Stomach (tissue), 9 donors: ENCODE data around the gene IQGAP2. TPM values are rescaled to one million over a fixed set of nuclear protein-coding genes. Genes with fewer than 3 reads are reported as not detected.

Experiments used
- DNase-seq, 2 donors: peaks; one replicate each; pipeline versions ENCODE4 v3.0.0 to v3.0.0-alpha.2; 2013 to 2019
- H3K27ac ChIP-seq, 5 donors: fragments of 200-600 bp in 4 of 5; sonication (generic) in 4 of 5; one replicate each; pipeline ENCODE4 v1.5.1; 2013 to 2019; ENCODE audit warnings: mild to moderate bottlenecking in 1 of 5, moderate library complexity in 1 of 5
- H3K27me3 ChIP-seq, 3 donors: fragments of 200-600 bp; sonication (generic); one replicate each; pipeline ENCODE4 v1.5.1; 2017 to 2019; ENCODE audit warnings: mixed run types in 1 of 3
- H3K36me3 ChIP-seq, 4 donors: fragments of 200-600 bp; sonication (generic); 1 replicate in 3 of 4; 2 replicates in 1 of 4; pipeline ENCODE4 v1.5.1; 2016 to 2019
- H3K4me1 ChIP-seq, 4 donors: fragments of 200-600 bp; sonication (generic); one replicate each; pipeline ENCODE4 v1.5.1; 2016 to 2019
- H3K4me3 ChIP-seq, 4 donors: fragments of 200-600 bp; sonication (generic) in 3 of 4; one replicate each; pipeline ENCODE4 v1.5.1; 2016 to 2019; ENCODE audit warnings: mild to moderate bottlenecking in 1 of 4
- H3K9me3 ChIP-seq, 4 donors: fragments of 200-600 bp; sonication (generic); one replicate each; pipeline ENCODE4 v1.5.1; 2016 to 2019
- CTCF ChIP-seq, 7 experiments: fragments of 450-650 bp in 4 of 7; fragments of 200-600 bp in 3 of 7; sonication (generic) in 3 of 7; IDR thresholded peaks; one replicate each; pipeline ENCODE4 v1.5.1; 2016 to 2019; ENCODE audit warnings: antibody characterized with exemption in 7 of 7, control low read depth in 2 of 7, mild to moderate bottlenecking in 1 of 7
- EP300 ChIP-seq: sonication (generic); formaldehyde crosslinking; IDR thresholded peaks from one replicate; pipeline ENCODE4 v1.6.1; 2017; ENCODE audit warnings: antibody characterized with exemption
- POLR2A ChIP-seq, 4 donors: fragments of 450-650 bp; IDR thresholded peaks; one replicate each; pipeline ENCODE4 v1.6.1; 2016; ENCODE audit warnings: antibody characterized with exemption in 4 of 4, control low read depth in 2 of 4, mild to moderate bottlenecking in 1 of 4, moderate library complexity in 1 of 4
- POLR2AphosphoS5 ChIP-seq, 3 donors: sonication (generic); formaldehyde crosslinking; IDR thresholded peaks; one replicate each; pipeline ENCODE4 v1.6.1; 2016; ENCODE audit warnings: antibody characterized with exemption in 3 of 3
- WGBS, 5 donors: extraction: QIAGEN DNeasy Blood & Tissue Kit in 3 of 5; methylation state at CpG; one replicate each; pipeline versions ENCODE4 v1.1.5 to v1.1.7; 2013 to 2018; 5-methylcytosine and 5-hydroxymethylcytosine counted together
- intact Hi-C: fragments of 100-400 bp; cut with DNase I; formaldehyde crosslinking; loops from one replicate; pipeline ENCODE4 v1.15.1; 2023; ENCODE audit warnings: low total_unique reads
- polyA plus RNA-seq, 3 donors: library from polyadenylated mRNA; stranded (reverse); fragments of 200-250 nt; gene quantifications; one replicate each; pipeline ENCODE4 v1.2.3, GENCODE V29; 2013
- total RNA-seq, 5 donors: library from RNA; depleted of rRNA; stranded (reverse); fragments of >200 nt; gene quantifications; one replicate each; pipeline versions ENCODE4 v1.1.0 to v1.2.3, GENCODE V29; 2014 to 2016
- donor health status: healthy with polysubstance abuse.
- donor health status: Bipolar disorder and iron deficiency.
- donor health status: healthy.

Gene IQGAP2
- total and polyA plus RNA-seq, 8 donors, result 11.5 to 122 (median 42.1) TPM

- H3K27ac ChIP-seq, result no peak overlapping the region
Measured at GRCh38 chr5:76462097-76462667, 59.1 kb downstream of the IQGAP2 start.

GRCh38 chr5:76467216-76467615 is 64.1 kb downstream of the IQGAP2 start:
- DNase-seq, result no peak
- H3K9me3 ChIP-seq, result no peaks in the 10 kb centered on the region
- no peak overlapping the region for H3K27ac ChIP-seq
- TF ChIP-seq CTCF (IDR thresholded peaks at IDR 0.05) (no peak), EP300 (no peak), POLR2AphosphoS5 (IDR thresholded peaks at IDR 0.05) (no peak), POLR2A (IDR thresholded peaks at IDR 0.05) (no peak)
- H3K36me3 ChIP-seq, result peaks cover 0 to 2% (median 0%) of the 10 kb centered on the region in 4 donors
- peaks cover 8 to 25% (median 19%) of the 10 kb centered on the region in 4 donors for H3K4me1 ChIP-seq
- no peak overlapping the region for H3K4me3 ChIP-seq
- 90 to 98% (median 92%) methylated on average over 1 of the region's 1 CpG for WGBS, 5 donors
- intact Hi-C loops, result no loop called here
- no peaks in the 10 kb centered on the region for H3K27me3 ChIP-seq

More at GRCh38 chr5:76462097-76462667, 59.1 kb downstream of the IQGAP2 start:
- Histone ChIP-seq H3K4me3 (no peak overlapping the region), H3K4me1 (peaks cover 9 to 46% (median 23%) of the 10 kb centered on the region in 4 donors), H3K27me3 (no peaks in the 10 kb centered on the region), H3K9me3 (no peaks in the 10 kb centered on the region), H3K36me3 (peaks cover 0 to 6% (median 0%) of the 10 kb centered on the region in 4 donors)
- TF ChIP-seq POLR2AphosphoS5 (IDR thresholded peaks at IDR 0.05) (no peak), CTCF (IDR thresholded peaks at IDR 0.05) (no peak), EP300 (no peak), POLR2A (IDR thresholded peaks at IDR 0.05) (no peak)
- no peak for DNase-seq
- 63 to 75% (median 69%) methylated on average over 7 of the region's 7 CpGs for WGBS, 5 donors
- intact Hi-C loops, result no loop called here

- TF ChIP-seq EP300, result no peak
- TF ChIP-seq CTCF (IDR thresholded peaks at IDR 0.05), result no peak
- no peak for TF ChIP-seq POLR2A (IDR thresholded peaks at IDR 0.05)
- no peak for TF ChIP-seq POLR2AphosphoS5 (IDR thresholded peaks at IDR 0.05)
- intact Hi-C loops, result no loop called here
- H3K27me3 ChIP-seq, result no peaks in the 10 kb centered on the region
- peaks cover 12 to 34% (median 22%) of the 10 kb centered on the region in 4 donors for H3K4me1 ChIP-seq
- H3K27ac ChIP-seq, result no peak overlapping the region
- H3K9me3 ChIP-seq, result no peaks in the 10 kb centered on the region
- WGBS, 5 donors, result 85 to 91% (median 91%) methylated on average over 12 of the region's 12 CpGs
- DNase-seq, result no peak
- no peak overlapping the region for H3K4me3 ChIP-seq
- no peaks in the 10 kb centered on the region for H3K36me3 ChIP-seq
Measured at GRCh38 chr5:76468635-76469425, 65.7 kb downstream of the IQGAP2 start.

GRCh38 chr5:76469656-76470290 is 66.7 kb downstream of the IQGAP2 start:
- Histone ChIP-seq H3K36me3 (no peaks in the 10 kb centered on the region), H3K27me3 (no peaks in the 10 kb centered on the region), H3K9me3 (no peaks in the 10 kb centered on the region), H3K27ac (no peak overlapping the region), H3K4me1 (peaks cover 12 to 40% (median 23%) of the 10 kb centered on the region in 4 donors), H3K4me3 (no peak overlapping the region)
- no peak for DNase-seq
- WGBS, 5 donors, result 92 to 96% (median 92%) methylated on average over 3 of the region's 3 CpGs
- intact Hi-C loops, result no loop called here
- TF ChIP-seq CTCF (IDR thresholded peaks at IDR 0.05) (no peak), POLR2AphosphoS5 (IDR thresholded peaks at IDR 0.05) (no peak), POLR2A (IDR thresholded peaks at IDR 0.05) (no peak), EP300 (no peak)
